NCI-H1417 (cell line): Measurements from ENCODE around the gene IL1RL1.
"Not testable (repeated sequence)": the region's sequence is repeated elsewhere in the genome, so short reads cannot be mapped to it uniquely, and the experiment has no call there.

Experiments used
- DNase-seq, 3 experiments: peaks; one replicate each; lab custom pipeline; 2025; lab: John Stamatoyannopoulos, UW

The IL1RL1 gene

DNA sequence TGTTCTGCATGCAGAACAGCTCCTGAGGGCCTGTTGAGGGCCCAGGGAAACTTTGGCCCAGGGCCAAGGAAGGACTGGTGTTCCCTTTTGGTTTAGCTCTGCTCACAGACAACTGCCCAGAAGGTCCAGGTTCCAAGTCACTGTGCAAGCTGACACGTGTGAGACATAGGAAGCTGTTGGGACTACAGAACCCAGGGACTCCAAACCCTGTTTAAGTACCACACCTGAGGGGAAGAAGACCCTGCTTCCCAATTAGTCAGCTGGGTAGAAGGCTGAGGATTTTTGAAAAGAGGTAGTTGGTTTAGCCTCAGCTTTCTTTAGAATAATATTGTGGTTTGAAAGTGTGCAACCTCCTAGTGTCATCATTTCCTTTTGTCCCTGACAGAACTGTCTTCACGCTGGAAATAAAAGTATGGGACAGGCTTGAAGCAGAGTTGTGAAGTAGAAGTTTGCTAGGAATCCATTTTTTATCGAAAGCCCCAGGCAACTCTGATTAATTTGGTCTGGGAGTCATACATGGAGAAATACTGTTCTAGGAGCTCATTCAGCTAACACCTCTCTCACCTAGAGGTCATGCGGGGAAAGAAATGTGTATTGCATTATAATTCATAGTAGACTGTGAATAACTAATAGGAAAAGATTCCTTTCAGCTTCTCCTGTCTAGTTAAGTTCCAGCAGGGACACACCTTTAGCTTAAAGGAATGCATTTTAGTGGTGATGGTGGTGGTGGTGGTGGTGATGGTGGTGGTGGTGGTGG, 19.9 kb upstream of the IL1RL1 start:
- no peak for DNase-seq

DNA sequence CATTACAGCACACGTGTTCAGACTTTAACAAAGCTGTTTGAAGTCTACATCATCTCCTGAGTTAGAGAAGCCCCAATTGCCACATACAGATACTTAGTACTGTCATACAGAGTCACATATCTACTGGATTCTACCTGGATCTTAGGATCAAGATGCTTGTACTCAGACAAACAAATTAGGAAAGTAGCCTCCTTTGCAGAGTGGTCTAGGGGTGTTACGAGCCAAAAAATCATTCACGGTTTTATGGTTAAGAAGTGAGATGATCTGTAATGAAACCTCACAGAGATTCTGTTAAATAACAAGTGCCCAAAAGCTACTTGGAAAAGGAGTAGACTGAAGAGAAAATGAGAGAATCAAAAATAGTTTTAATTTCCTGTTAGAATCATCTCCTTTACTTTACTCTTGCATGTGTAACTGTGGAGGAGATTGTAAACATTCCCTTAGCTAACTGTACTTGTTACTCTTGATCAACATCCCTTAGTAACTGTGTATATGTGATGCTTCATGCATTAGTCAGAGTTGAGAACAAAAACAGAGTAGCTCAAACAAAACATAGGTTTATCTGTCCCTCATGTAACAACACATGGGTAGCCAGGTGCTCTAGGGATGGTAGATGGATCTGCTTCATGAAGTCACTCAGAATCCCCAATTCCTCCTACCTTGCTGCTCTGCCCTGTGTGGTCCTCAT, 16.4 kb upstream of the IL1RL1 start:
- DNase-seq = no peak

DNA sequence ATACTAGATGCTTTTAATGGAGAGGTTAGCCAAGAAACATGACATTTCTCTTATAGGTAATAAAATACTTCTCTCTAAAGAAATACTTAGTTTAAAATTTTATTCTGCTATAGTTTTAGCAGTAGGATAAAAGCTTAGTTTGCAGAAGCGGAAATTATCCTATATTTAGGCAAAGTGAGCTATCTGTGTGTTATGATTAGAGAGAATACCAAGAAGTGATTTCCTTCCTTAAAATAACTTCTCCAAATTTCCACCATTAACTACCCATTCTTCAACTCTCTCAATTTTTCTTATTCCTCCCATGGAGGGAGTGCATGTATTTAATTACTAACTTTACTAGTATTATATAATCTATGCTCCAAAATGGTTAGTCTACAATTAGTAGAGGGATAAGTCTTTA, 15.8 kb upstream of the IL1RL1 start:
- DNase-seq = no peak

DNA sequence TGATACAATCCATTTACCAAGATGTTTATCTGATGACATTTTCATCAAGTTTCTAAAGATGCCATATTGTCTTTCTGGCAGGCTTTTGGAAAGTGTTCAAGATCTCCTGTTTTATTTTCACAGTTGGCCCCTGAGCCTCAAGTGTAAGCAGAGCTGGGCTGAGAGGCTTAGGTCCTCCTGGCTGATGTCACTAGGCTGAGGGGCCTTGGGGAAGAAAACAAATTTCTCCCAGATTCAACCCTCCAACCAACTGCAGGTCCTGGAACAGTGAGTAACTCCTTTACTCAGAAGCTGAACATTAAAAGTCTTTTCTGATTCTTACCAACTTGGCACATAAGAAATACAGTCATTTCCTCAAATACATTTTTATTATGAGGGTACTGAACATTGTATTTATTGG, 14.9 kb upstream of the IL1RL1 start:
- no peak for DNase-seq

DNA sequence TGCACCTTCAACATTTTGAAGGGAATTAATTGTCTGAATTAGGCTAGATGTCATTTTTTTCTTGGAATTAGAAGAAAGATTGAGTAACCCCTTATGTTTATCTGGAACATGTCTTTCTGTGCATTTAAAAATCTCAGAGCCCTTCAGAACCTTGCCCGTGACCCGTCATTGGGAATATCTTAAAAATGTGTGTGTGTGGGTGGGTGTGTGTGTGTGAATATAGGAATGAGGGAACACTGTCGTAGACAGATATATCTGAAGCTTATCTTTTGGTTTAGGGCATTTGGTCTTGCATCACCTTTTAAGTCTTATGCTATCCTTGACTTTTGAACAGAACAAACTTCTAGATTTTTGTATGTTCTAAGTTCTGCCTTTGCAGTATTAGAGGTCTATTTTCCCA, 13.5 kb upstream of the IL1RL1 start:
- no peak for DNase-seq

DNA sequence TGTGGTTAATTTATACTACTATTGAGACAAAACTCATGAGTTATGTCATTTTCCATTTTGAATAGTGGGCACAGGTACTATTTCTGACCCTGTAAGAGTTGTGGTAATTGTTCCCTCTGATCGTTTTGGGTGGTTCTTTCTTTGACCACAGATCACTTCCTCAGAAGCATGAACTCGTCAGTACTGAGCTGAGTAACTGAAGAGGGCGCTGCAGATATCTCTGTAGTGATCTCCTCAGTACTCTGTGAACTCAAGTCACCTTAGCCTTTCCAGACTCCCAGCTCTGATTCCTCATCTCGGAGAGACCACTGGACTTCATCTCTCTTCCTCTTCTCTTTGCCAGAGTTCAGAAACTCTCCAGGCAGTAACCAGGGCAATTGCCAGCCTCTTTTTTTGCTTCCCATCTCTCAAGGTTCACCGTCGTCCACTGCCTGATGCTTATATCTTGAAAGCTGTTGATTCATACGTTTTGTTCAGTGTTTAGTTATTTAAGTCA, 9.4 kb upstream of the IL1RL1 start:
- DNase-seq = no peak

DNA sequence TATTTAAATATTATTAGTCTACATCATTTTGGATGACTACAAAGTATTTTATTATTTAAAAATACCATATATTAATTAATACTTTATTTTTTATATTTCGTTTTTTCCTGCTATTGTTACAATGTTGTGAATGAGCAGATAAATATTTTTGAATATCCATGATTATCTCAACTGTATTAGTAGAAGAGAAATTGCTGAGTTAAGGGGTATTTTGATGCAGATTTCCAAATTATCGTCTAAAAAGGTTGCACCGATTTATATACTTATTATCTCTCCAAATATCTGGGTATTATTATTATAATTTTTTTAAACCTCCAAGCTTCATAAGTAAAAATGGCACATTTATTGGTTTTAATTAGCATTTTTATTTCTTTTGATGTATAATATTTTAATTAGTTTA, 8.9 kb upstream of the IL1RL1 start:
- DNase-seq = no peak

DNA sequence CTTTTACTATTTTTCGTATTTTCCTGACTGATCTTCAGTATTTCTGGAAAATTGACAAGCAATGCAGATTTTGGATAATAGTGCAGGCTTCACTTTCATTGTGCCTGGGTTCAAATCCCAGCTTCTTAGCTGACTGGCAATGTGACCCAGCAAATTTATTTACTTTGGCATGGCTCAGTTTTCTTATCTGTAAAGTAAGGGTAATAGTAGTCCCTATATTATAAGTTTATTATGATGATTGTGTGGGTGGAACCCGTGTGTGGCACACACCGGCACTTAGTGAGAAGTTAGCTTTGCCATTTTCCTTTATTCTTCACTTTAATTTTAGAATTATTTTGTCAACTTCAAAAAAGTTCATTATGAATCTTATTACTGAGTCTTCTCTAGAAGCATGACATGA, 7.8 kb upstream of the IL1RL1 start:
- DNase-seq = no peak

DNA sequence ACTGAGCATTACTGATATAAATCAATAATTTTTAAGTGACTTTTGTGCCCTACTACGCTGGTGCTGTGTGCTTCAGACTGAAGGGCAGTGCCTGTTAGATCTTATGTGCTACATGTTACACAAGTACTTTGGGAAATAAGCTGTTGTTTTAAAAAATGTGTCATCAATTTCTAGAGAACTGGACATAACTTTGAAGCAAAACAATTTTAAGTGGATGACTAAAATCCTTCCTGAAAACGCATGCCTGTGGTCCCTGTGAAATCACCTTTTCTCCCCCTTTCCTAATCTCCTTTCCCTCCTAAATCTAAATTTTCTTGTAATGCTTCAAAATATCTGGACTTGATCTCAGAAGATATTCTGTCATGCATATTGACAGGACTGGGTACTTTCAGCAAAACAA, 7.1 kb upstream of the IL1RL1 start:
- DNase-seq = no peak

DNA sequence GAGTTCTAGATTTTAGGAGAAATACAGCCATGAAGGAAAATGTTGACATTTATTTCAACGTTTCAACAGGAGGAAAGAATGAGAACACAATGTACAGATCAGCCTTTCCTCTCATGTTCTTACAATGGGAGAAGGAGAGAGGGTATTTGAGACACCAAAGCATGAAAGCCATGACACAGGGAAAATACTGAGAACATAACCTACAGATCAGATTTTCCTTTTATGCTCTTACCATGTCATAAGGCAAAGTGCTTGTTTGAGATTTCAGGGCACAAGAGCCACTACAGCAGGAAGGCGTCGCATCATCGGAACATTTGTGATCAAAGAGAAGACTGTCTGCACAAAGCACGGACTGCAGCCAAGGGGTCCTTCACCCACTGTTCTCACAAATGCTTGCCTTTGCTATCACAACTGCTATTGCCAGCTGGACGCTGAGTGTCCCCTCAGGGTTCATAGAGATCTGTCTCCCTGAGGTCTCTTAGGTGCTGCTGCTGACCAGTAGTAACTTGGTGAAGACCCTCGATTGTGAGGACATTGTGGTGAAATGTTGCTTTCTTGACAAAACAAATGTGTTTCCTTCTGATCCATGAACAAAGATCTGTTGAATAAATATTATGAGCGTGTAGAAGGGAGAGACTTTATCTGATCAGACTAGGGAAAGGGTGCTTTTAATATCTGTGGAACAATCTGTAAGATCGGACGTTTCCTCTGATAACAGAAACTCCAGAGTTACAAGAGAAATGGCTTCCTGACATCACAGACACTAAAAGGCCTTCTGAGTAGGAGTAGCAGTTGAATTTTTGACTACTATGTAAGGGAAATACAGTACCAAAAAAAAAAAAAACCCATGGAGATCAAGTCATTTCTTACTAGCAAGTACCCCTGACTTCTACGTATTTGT, 6.4 kb upstream of the IL1RL1 start:
- DNase-seq = no peak

DNA sequence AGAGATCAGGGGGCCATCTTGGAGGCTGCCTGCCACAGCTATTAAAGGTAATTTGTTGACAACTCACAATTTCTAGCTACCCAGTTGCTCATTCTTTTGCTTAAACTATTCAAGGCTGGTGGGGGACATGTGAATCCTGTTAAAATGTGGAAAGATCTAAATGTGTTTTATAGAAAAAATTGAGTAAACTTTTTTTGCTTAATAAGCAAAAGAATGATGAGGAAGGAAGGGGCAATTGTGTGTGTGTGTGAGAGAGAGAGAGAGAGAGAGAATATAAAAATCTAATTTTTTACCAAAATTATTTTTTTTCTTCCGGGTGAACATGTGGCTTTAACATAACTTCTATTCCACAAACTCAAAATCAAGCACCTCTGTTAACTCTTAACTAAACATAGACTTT, 5.2 kb upstream of the IL1RL1 start:
- DNase-seq = no peak

DNA sequence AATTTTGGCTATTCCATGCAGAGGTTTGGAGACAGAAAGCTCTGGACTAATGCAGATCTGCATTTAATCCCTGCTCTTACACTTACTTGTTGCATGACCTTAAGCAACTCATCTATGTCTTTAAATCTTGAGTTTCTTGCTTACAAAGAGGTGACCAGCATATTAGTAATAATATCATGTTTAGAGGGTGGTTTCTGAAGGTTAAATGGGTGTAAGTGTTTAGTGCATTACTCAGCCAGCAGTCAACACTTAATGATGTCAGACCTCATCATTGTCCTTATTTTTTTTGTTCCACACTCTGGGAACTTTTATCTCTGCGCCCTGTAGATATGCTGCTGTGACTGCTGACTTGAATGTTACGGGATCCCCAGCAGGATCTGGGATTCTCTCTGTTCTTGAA, 1.7 kb downstream of the IL1RL1 start:
- DNase-seq = no peak

DNA sequence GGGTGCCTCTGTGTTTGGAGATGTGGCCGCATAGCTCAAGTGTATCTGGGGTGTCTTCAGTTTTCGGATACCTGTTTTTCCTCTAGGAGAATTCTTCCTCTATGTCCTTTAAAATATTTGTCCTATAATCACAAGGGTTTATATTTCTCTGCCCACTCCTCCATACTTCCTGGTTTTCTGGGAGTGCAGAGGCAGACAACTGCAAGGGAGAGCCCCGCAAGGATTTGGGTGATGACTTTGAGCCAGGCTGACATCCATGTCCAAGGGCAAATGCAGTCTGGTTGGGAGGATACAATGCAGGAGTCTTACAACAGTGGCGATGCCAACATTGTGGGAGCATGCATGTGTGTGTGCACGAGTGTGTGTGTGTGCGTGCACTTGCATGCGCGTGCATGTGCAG, 2.1 kb downstream of the IL1RL1 start:
- no peak for DNase-seq

DNA sequence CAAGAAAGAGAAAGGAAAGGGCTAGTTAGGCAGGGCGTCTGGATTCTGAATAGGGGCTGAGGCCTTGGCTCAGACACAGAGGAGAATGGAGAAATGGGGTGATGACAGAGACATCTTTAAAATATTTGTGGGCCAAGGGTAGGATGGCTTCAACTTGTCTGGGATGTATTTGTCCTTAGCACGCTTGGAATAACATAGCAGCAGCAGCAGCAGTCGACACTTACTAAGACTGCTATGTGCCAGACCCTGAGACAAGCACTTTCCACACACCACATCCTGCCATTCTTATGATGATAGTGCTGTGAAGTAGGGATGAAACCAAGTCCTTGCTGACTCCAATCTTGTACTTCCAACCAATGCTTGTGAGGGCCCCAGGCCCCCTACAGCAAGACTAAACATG, 2.6 kb downstream of the IL1RL1 start:
- DNase-seq = no peak

DNA sequence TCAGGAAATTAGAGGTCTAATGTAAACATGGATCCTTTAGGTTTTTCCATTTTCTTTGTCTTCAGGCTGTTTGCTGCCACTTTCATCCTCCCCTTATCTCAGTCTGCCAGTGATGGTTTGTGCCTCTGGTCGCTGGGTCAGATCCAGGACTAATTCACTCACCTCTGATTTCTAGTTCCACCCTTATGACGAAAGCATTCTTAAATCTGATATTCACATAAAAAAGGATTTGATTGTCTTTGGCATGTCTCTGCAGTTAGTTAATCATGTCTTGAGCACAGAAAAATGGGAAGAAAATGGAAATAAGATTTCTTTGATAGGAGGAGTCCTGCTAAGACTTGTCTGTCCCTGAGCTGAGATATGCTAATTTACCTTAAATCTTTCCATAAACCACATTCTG, 4.6 kb downstream of the IL1RL1 start:
- DNase-seq = no peak

DNA sequence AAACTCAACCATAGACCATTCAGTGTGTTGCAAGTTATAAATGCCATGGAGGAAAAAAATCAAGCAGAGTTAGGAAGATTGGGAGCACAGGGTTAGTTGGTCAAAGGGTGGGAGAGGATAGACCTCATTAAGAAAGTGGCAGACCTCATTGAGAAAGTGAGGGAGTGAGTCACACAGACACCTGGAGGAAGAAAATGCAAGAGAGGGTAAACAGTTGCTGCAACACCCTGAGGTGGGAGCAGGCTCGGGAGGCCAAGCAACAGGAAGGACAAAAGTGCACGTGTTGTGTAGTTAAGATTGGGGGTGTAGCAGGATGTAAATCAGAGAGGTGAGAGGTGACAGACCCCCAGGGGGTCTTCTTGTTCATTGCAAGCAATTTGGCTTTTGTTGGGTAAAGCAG, 6.4 kb downstream of the IL1RL1 start:
- no peak for DNase-seq

DNA sequence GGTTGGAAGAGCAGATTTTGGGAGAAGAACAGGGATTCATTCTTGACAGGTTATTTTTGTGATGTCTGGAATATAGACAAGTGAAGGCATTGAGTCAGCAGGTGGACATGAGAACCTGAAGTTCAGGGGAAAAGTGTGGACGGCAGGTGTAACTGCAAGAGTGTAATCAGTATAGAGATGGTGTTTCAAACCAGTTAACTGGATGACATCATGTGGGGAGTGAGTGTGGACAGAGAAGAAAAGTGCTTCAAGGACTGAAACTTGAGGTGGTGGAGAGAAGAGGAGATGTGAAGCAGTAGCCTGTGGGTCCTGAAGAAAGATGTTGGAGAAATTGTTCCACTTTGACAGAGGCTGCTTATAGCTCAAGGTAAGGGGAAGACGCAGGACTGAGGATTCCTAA, 7.1 kb downstream of the IL1RL1 start:
- no peak for DNase-seq

DNA sequence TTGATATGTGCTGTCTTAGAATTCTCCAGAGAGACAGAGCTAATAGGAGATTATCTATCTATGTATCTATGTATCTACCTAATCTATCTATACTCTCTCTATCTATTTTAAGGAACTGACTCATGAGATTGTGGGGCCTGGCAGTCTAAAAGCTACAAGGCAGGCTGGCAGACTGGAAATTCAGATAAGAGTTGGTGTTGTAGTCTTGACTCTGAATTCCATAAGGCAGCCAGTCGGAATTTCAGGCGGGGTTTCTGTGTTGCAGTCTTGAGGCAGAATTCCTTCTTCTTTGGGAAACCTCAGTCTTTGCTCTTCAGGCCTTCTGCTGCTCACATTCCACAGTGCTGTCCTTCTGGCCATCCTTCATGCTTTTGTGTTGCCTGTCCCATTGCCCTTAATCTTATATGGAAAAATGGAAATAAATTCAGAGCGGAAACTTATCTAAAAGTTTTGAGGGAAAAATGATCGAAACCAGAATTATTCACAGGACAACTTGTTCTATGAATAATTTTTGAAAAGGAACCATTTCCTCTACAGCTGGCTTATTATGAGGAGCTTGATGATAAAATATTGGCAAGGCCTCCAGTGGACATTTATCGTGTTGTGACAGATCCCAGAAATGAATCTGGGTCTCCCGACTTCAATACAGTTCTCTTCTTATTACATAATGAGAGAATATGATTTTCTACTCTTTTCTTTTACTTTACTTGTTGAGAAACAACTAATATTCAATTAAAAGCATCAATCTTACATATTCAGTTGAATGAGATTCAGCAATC, 10.8 kb downstream of the IL1RL1 start:
- DNase-seq = no peak

DNA sequence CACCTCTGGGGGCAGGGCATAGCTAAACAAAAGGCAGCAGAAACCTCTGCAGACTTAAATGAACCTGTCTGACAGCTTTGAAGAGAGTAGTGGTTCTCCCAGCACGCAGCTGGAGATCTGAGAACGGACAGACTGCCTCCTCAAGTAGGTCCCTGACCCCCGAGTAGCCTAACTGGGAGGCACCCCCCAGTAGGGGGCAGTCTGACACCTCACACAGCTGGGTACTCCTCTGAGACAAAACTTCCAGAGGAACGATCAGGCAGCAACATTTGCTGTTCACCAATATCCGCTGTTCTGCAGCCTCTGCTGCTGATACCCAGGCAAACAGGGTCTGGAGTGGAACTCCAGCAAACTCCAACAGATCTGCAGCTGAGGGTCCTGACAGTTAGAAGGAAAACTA, 13.6 kb downstream of the IL1RL1 start:
- not testable (repeated sequence) for DNase-seq

DNA sequence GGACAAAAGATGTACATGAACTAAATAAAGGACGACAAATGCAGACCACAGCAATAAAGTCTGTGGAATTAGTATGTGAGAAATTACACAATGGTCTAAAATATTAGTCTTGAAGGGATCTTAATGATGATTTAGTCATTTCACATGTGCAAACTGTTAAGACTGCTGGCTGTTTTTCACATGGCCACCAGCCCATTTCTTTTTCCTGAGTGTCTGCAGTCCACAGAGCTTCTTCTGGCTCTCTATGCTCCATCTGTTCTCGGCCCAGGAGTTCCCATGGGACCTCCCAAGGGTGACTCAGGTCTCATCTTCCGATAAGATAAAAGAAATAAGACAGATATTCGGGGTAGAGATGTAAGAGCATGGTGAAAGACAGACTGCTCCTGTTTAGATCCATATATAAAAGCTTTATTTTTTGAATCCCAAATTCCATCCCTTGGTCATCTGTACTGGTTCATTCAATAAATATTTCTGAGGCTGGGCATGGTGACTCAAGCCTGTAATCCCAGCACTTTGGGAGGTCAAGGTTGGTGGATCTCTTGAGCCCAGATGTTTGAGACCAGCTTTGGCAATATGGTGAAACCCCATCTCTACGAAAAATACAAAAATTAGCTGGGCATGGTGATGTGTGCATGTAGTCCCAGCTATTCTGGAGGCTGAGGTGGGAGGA, 20.1 kb downstream of the IL1RL1 start:
- DNase-seq = no peak

DNA sequence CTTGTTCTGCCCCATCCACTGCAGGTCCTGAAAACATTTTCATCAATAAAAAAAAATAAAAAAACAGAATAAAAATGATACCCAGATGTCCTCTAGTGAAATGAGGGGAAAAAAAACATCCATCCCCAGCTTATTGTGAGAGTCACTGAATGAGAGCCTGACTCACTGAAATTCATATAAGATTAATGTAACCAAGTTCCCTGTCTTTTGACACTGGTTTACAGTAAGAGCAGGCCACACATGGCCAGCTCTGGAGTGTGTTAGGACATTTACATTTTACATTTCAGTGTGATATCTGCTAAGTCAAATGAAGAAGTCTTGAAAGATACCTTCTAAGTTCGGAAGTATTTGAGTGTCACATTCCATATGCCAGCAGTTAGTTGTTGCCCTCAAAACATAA, 23.1 kb downstream of the IL1RL1 start:
- no peak for DNase-seq
